IPS-NIHi11 (cell line): ENCODE data around the gene RCE1.

Experiments
- DNase-seq: peaks from one replicate; pipeline ENCODE4 v3.0.0; 2012; ENCODE audit warnings: mixed read lengths, low spot score

RCE1 gene

GRCh38 chr11:66856496-66857233, 13.4 kb downstream of the RCE1 start, which contains the start of gene LRFN4:
TSS of gene LRFN4 (plus strand) at chr11:66857064. CDS start at chr11:66857745, 681 bp downstream.
- DNase-seq: peak; percentile 91

DNA sequence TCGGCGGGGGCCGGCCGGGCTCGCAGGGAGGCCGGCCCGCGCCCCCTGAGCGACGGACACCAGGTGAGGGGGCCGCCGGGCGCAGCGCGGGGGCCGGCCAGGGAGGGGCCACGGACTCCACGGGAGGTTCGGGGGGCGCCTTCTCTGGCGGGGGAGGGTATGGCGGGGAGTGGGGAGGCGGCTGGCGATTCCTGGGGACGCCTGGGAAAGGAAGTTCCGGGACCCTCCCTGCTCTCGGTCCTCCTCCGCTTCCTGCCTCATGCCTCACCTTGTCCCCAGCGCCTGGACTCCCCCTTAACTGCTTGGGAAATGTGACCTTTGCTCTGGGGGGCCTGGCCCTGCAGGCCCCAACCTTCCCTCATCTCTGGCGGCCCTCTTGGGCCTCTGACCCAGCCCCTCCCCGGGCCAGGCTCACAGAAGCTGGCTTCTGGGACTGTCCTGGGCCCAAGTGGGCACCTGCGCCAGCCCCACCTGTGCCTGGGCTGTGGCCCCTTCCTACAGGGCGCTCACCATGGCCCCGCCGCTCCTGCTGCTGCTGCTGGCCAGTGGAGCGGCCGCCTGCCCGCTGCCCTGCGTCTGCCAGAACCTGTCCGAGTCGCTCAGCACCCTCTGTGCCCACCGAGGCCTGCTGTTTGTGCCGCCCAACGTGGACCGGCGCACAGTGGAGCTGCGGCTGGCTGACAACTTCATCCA, 14.1 kb downstream of the RCE1 start:
- DNase-seq: peak; percentile 77

DNA sequence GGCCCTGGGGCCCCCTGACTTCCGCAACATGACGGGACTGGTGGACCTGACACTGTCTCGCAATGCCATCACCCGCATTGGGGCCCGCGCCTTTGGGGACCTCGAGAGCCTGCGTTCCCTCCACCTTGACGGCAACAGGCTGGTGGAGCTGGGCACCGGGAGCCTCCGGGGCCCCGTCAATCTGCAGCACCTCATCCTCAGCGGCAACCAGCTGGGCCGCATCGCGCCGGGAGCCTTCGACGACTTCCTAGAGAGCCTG, 14.6 kb downstream of the RCE1 start:
- no peak for DNase-seq

DNA sequence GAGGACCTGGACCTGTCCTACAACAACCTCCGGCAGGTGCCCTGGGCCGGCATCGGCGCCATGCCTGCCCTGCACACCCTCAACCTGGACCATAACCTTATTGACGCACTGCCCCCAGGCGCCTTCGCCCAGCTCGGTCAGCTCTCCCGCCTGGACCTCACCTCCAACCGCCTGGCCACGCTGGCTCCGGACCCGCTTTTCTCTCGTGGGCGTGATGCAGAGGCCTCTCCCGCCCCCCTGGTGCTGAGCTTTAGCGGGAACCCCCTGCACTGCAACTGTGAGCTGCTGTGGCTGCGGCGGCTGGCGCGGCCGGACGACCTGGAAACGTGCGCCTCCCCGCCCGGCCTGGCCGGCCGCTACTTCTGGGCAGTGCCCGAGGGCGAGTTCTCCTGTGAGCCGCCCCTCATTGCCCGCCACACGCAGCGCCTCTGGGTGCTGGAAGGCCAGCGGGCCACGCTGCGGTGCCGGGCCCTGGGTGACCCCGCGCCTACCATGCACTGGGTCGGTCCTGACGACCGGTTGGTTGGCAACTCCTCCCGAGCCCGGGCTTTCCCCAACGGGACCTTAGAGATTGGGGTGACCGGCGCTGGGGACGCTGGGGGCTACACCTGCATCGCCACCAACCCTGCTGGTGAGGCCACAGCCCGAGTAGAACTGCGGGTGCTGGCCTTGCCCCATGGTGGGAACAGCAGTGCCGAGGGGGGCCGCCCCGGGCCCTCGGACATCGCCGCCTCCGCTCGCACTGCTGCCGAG, 15.1 kb downstream of the RCE1 start:
- DNase-seq: no peak

GRCh38 chr11:66858939-66859685, 15.9 kb downstream of the RCE1 start:
- DNase-seq: no peak

DNA sequence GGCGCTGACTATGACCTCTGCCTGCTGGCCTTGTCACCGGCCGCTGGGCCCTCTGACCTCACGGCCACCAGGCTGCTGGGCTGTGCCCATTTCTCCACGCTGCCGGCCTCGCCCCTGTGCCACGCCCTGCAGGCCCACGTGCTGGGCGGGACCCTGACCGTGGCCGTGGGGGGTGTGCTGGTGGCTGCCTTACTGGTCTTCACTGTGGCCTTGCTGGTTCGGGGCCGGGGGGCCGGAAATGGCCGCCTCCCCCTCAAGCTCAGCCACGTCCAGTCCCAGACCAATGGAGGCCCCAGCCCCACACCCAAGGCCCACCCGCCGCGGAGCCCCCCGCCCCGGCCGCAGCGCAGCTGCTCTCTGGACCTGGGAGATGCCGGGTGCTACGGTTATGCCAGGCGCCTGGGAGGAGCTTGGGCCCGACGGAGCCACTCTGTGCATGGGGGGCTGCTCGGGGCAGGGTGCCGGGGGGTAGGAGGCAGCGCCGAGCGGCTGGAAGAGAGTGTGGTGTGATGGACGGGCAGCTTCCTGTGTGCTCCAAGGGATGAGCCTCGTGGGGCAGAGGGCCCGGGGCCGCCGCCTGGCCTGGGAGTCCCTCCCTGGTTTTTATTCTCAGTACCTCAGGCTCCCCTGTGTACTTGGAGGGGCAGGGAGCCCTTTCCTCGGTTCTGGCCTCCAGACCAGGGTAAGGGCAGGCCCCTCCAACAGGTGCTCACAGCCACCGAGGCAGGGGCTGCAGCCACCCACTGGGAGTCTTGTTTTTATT, 16.6 kb downstream of the RCE1 start:
- no peak for DNase-seq

GRCh38 chr11:66860449-66860831, 17.2 kb downstream of the RCE1 start:
- DNase-seq: no peak

GRCh38 chr11:66861038-66861773, 18.0 kb downstream of the RCE1 start:
- no peak for DNase-seq

GRCh38 chr11:66861774-66862558, 18.7 kb downstream of the RCE1 start:
- DNase-seq: no peak

- no peak for DNase-seq
These were observed 19.4 kb downstream of the RCE1 start for GRCh38 chr11:66862559-66863037.

DNA sequence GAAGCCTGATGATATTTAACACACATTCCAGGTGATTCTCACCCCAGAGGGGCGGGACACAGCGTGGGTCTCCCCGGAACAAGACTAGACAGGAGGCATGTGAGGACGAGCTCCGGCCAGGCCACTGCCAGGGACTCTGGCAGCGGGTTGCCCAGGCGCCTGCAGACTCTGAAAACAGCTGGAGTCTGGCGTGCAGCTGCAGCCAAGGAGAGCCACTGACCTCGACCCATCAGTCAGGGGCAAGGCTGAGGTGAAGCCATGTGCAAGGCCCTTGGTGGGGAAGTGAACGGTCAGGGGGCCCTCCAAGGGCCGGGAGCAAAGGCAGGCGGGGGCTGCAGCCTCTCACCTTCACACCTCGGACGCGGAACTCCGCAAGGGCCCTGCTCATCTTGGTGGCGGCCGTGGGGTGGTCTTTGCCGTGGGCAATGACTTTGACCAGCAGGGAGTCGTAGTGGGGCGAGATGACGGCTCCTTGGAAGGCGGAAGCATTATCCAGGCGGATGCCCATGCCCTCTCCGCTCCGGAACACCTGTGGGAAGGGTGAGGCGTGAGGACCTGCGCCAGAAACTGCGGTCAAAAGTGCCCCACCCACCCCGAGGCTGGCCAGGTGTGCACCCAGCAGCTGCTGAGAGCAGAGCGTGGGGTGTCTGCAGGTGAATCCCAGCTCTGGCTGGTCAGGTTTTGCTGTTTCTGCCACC, 20.3 kb downstream of the RCE1 start:
- DNase-seq: no peak

GRCh38 chr11:66864172-66864901, 21.1 kb downstream of the RCE1 start:
- DNase-seq: no peak

DNA sequence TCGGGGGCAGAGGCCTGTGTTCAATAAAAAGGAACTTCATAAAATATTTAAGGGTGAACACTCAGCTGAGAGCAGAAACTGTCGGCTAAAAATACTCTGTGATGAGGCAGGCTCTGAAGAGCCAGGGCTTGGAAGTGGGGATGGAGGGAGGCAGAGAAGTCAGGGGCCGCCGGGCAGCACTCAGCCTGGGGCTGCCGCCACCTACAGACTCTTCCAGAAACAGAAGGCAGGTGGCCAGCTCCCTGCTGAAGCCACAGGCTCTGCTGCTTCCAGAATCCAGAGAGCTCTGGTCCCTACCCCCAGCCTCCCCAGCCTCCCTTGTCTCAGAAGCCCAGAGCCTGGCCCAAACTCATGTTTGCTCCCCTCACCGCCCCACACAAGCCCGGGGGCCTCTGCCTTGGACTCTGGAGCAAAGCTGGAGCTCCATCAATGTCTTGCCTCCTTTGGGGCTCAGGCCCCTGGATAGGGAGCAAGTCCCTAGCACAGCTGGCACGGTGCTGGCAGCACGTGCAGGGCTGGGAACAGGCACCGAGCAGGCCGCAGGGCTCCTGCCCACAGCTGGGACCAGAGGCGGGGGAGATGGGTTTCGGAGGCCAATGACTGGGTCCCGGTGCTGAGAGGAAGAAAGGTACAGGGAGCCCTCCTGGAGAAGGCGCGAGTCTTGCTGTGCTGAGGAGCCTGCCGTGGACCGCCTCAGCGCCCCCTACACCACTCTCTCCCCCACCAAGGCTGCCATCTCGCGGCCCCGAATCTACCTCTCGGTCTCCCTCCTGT, 21.9 kb downstream of the RCE1 start:
- DNase-seq: no peak

- no peak for DNase-seq
These were observed 22.8 kb downstream of the RCE1 start for GRCh38 chr11:66866007-66866406.

DNA sequence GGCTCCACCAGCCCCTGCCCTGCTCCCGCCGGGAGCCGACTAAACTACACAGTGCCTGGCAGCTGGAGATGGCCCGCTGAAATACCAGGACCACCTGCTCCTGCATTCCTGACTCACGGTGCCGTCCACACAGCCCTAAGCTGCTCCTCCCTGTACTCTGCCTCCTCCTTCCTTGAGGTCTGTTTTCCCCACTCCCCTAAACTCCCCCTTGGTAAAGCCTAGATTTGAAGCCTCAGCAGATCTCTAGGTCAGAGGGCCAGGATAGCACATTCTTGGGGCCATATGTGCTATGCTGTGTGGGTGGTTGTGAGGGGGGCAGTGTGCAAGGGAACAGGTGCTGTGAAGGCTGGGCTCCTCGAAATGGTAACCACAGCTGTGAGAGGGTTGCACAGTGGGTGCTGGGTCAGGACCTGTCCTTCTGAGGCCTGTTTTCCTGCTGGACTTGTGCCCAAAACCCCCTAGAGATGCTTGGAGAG, 23.3 kb downstream of the RCE1 start:
- no peak for DNase-seq

DNA sequence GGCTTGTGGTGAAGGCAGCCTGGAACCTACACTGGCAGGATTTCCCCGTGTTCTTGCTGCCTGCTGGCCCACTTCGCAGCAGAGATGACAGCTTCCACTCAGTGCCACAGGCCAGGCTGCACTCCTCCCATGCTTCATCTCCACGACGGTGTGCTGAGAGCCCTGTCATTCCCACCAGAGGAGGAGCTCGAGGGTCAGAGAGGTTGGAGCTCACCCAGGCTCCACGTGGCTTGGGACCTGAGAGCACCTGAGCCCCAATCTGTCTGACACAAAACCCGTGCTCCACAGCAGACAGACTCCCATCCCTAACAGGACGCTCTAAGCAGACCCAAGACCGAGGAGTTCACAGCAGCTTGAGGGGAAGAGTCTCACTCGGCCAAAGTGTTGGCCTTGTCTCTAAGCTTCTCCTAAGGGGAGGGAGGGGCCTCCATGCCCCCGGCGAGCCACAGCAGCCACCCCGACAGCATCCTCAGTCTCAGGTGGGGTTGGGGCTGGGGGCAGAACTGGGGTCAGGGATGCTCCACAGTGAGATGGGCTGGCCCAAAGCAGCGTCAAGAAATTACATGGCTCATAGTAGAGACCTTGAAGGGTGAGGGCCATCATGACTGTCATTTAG, 24.3 kb downstream of the RCE1 start:
- DNase-seq: no peak

GRCh38 chr11:66868082-66868725, 25.0 kb downstream of the RCE1 start:
- no peak for DNase-seq
